Measurements from ENCODE around the gene TACC2. TPM values are rescaled to one million over a fixed set of nuclear protein-coding genes. Genes with fewer than 3 reads are reported as not detected.

The TACC2 gene
- total RNA-seq, 3 donors from 2014 or later = 26.1 to 30.5 (median 28.5) TPM

GRCh38 chr10:122172361-122173008, 183.5 kb downstream of the TACC2 start:
- DNase-seq (ENCODE audit: low spot score in 2 of 2) = no peak
- Histone ChIP-seq H3K4me1 (peaks cover 0 to 17% of the 10 kb centered on the region in 2 donors), H3K36me3 (no peaks in the 10 kb centered on the region), H3K9me3 (no peaks in the 10 kb centered on the region), H3K27me3 (no peaks in the 10 kb centered on the region), H3K27ac (peak overlapping the region; percentile 37 to 41), H3K4me3 (no peak overlapping the region)
- intact Hi-C loops (cut with DNase I; ENCODE audit: low total_unique reads) = no loop called here
- TF ChIP-seq POLR2A (IDR thresholded peaks at IDR 0.05) (no peak), POLR2AphosphoS5 (IDR thresholded peaks at IDR 0.05) (no peak)
- TF ChIP-seq, protein P1, sequence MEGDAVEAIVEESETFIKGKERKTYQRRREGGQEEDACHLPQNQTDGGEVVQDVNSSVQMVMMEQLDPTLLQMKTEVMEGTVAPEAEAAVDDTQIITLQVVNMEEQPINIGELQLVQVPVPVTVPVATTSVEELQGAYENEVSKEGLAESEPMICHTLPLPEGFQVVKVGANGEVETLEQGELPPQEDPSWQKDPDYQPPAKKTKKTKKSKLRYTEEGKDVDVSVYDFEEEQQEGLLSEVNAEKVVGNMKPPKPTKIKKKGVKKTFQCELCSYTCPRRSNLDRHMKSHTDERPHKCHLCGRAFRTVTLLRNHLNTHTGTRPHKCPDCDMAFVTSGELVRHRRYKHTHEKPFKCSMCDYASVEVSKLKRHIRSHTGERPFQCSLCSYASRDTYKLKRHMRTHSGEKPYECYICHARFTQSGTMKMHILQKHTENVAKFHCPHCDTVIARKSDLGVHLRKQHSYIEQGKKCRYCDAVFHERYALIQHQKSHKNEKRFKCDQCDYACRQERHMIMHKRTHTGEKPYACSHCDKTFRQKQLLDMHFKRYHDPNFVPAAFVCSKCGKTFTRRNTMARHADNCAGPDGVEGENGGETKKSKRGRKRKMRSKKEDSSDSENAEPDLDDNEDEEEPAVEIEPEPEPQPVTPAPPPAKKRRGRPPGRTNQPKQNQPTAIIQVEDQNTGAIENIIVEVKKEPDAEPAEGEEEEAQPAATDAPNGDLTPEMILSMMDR (IDR thresholded peaks at IDR 0.05) = no peak

DNA sequence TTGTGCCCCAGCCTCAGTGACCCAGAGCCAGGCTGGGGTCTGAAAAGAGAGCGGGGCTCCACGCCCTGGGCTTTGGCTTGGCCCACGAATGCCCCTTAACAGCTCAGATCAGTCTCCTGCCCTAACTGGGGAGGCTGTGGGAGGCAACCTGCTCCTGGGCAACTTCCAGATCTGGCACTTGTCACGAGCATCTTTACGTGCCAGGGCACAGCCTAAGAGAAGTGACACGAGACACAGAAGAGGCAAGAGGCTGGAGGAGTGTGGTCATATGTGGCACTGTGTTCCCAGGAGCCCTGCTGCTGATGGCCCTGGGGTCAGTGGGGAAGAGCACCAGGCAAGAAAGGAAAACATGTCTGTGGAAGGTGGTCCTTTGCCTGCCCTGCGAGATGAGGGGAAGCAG, 184.4 kb downstream of the TACC2 start:
- H3K27me3 ChIP-seq = no peaks in the 10 kb centered on the region
- H3K4me3 ChIP-seq = no peak overlapping the region
- no peaks in the 10 kb centered on the region for H3K9me3 ChIP-seq
- peaks cover 0 to 17% of the 10 kb centered on the region in 2 donors for H3K4me1 ChIP-seq
- TF ChIP-seq POLR2AphosphoS5 (IDR thresholded peaks at IDR 0.05) (no peak), POLR2A (IDR thresholded peaks at IDR 0.05) (no peak)
- TF ChIP-seq, protein P1 (IDR thresholded peaks at IDR 0.05) = no peak
- peak overlapping the region in 1 of 2 donors; percentile 37 for H3K27ac ChIP-seq
- no peak for DNase-seq (ENCODE audit: low spot score in 2 of 2)
- no peaks in the 10 kb centered on the region for H3K36me3 ChIP-seq
- intact Hi-C loops (cut with DNase I; ENCODE audit: low total_unique reads) = no loop called here

- no peak for DNase-seq (ENCODE audit: low spot score in 2 of 2)
- Histone ChIP-seq H3K27ac (peak overlapping the region in 1 of 2 donors; percentile 37), H3K27me3 (no peaks in the 10 kb centered on the region), H3K4me3 (no peak overlapping the region), H3K9me3 (no peaks in the 10 kb centered on the region), H3K4me1 (peaks cover 0 to 17% of the 10 kb centered on the region in 2 donors), H3K36me3 (no peaks in the 10 kb centered on the region)
- TF ChIP-seq POLR2AphosphoS5 (IDR thresholded peaks at IDR 0.05) (no peak), POLR2A (IDR thresholded peaks at IDR 0.05) (no peak)
- TF ChIP-seq, protein P1 (IDR thresholded peaks at IDR 0.05) = no peak
- intact Hi-C loops (cut with DNase I; ENCODE audit: low total_unique reads) = no loop called here
These were observed 184.9 kb downstream of the TACC2 start for GRCh38 chr10:122173766-122174435.

DNA sequence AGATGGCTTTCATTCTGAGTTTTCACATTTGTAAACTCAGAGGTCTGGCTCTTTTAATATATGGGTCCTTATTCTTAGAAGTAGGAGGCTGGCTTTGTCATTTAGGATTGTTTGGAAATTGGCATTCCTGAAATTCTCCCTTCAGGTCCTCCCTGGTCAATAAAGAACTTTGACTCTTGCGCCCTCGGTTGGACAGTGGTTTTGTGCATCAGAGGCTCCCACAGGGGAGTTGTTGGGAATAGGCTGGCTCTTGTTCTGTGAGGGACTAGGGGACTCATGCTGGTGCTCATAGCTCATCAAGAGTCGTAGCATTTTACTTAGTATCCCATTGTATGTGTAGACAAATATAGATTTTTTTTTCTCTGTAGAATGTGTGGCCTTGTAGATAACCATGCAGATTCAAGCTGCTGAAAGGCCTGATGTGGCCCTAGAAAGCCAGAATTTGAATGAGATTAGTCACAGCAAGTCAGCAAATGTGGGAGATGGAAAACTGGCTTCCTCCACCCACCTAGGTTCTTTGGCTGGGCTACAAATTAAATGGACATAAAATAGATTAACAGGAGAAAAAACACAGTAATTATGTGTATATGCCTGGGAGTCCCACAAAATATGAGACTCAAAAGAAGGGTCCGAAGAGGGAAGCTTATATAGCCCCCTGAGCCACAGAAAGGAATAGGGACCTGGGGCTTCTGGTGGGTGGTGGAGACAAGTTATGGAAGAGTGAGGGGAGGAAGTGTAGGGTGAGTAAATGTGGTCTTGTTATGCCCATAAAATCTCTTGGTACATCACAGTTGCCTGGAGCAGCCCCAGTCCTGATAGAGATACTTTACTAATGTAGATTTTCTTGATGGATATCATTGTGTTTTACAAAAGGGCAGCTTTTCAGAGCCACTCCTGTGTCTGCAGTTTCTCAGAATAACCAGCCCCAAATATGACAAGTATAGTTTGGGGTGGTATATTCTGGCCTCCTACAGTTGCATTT, 187.6 kb downstream of the TACC2 start:
- intact Hi-C loops (cut with DNase I; ENCODE audit: low total_unique reads) = no loop called here

More for the DNA sequence above, 187.6 kb downstream of the TACC2 start:
- Histone ChIP-seq H3K9me3 (no peaks in the 10 kb centered on the region), H3K27ac (no peak overlapping the region), H3K4me3 (no peak overlapping the region), H3K27me3 (no peaks in the 10 kb centered on the region), H3K4me1 (peaks cover 0 to 17% of the 10 kb centered on the region in 2 donors), H3K36me3 (no peaks in the 10 kb centered on the region)
- TF ChIP-seq, protein P1 (IDR thresholded peaks at IDR 0.05) = no peak
- TF ChIP-seq POLR2AphosphoS5 (IDR thresholded peaks at IDR 0.05) (no peak), POLR2A (IDR thresholded peaks at IDR 0.05) (no peak)
- DNase-seq (ENCODE audit: low spot score in 2 of 2) = no peak
